GM10266 (cell line): ENCODE measurements around the gene SNN.

Source experiments
- DNase-seq: peaks from one replicate; pipeline ENCODE4 v3.0.0; 2012; ENCODE audit errors: extremely low spot score
- CTCF ChIP-seq: IDR thresholded peaks from 2 replicates; pipeline ENCODE4 v1.5.1; 2012; ENCODE audit warnings: mild to moderate bottlenecking, low read depth; ENCODE audit not compliant: control insufficient read depth, insufficient read depth; ENCODE audit errors: missing control alignments

The SNN gene

GRCh38 chr16:11640987-11641817 is 27.1 kb upstream of the SNN start:
- TF ChIP-seq CTCF = peak; percentile 71
- peak; percentile 57 for DNase-seq

DNA sequence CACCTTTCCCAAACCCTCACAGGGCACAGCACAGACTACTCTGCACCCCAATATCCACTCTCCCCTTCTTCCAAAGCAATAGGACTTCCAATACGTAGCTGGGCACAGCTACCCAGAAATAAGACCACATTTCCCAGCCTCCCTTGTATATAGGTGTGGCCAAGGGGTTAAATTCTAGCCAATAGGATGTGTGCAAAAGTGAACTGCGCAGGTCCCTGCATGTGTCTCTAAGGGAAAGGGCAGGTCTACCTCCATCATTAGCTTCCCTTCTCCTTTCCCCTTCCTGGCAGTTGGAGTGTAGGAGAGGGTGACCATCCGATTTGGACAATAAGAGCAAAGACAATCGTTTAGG is 25.5 kb upstream of the SNN start:
- no peak for DNase-seq

GRCh38 chr16:11649276-11649675 is 19.0 kb upstream of the SNN start:
- no peak for DNase-seq
- TF ChIP-seq CTCF = no peak

More for the DNA sequence above, 25.5 kb upstream of the SNN start:
- no peak for TF ChIP-seq CTCF

DNA sequence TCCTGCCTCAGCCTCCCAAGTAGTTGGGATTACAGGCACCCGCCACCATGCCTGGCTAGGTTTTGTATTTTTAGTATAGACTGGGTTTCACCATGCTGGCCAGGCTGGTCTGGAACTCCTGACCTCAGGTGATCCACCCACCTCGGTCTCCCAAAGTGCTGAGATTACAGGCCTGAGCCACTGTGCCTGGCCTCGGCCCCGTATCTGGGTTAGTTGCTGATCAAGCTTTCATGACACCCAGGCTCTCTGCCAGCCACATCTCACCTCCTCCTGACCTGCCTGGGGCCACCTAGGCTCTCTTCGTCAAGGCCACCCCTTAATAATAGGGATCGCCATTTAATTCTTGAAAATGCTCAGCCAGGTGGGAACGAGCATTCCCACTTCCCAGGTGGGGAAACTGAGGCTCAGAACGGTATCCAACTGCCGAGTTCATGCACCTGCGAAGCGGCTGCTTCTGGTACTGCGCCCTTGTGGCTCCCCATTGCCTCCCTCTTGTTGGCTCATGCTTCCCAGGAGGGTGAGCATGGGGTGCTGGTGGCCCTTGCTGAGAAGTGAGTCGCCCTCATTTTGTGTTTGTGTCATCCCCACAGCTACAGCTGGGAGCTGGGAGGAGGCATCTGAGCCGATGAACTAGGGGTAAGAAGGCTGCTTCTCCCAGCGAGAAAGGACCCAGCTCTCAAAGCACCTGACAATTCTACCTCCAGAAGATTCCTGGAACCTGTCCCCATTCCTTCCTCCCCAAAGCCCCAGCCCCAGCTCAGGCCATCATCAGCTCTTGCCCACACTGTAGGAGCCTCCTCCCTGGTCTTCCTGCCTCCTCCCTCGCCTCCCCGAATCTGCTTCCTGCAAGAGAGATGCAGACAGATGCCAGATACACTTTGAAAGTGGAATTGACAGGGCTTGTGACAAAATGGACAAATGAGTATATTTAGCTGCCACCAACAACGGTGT is 17.3 kb upstream of the SNN start:
- peak; percentile 3 for DNase-seq
- TF ChIP-seq CTCF = no peak

DNA sequence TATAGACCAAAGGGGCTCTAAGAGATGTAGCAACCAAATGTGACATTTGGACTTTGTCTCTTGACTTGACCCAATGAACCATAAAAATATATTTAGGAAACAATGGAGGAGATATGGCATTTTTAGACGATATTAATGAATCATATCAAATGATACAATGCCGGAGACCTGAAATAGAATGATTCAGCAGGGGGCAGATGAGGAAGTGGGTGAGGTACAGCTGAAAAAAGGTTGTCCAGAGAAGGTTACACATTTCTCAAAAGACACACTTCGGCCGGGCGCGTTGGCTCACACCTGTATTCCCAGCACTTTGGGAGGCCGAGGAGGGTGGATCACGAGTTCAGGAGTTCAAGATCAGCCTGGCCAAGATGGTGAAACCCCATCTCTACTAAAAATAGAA is 16.5 kb upstream of the SNN start:
- peak; percentile 6 for DNase-seq
- no peak for TF ChIP-seq CTCF

- DNase-seq = no peak
These were observed 12.6 kb upstream of the SNN start for GRCh38 chr16:11655655-11656054.

More at GRCh38 chr16:11655655-11656054, 12.6 kb upstream of the SNN start:
- TF ChIP-seq CTCF = no peak
